ENCODE measurements around the gene NKPD1.

Gene NKPD1

DNA sequence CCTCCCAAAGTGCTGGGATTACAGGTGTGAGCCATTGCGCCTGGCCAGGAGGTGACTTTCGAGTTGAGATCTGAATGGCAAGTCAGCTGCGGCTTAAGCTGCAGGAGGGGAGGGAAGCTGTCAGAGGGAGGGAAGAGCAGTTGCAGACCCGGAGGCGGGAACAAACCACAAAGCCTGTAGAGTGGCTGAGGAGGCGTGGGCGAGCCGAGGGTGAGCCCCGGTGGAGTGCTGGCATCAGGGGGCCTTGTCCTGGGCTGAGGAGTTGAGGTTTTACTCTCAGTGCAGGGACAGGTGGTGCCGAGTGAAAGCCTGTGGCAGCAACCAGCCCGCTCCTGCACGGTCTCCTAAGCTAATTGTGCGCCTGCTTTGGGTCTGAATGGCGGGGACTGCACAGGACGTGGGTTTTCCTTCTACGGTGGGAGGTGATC, 43.6 kb downstream of the NKPD1 start:
- peak; percentile 31 for DNase-seq

DNA sequence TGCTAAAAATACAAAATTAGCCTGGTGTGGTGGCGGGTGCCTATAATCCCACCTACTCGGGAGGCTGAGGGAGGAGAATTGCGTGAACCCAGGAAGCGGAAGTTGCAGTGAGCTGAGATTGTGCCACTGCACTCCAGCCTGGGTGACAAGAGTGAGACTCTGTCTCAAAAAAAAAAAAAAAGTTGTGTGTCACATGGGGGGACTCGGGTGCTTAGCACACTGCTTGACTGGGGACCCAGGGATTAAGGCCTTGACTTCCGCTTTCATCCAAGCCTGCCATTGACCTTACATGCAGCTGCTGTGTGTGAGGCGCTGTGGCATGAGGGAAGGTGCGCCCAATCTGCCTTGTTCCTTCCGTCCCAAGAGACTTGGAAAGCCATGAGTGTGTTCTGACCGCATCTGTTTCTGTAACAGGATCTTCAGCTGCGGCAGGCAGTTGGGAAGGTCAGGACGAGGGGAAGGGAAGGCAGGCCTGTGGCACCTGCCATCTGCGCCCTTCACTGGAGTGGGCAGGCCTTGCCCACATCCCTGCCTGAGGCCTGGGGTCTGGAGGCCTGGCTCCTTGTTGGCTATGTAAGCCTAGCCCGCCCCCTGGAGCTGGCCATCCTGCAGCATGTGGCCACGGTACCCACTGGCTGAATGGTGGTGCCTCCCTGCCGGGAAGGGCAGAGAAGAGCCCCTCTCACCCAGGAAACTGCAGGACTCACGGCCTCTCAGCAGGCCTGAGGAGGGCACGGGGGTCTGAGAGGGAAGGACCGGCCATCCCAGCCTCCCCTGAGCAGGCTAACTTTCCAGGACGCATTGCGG, 44.8 kb downstream of the NKPD1 start:
- no peak for DNase-seq

DNA sequence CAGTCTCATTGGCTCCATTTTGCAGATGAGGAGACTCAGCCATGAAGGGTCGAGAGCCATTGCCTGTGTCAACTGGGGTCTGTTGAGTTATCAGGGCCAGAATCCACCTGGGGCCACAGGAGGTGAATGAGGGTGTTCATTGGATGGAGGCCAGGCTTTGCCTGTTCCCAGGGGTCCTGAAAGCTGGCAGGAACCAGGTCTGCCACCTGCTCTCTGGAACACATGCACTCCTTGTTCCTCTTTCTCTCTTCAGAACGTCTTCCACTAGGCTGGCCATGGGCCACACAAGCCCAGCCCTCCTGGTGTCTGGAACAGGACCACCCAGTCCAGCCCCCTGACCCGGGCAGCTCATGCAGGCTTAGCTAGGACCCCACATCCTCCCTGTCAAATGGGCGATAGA, 46.7 kb downstream of the NKPD1 start:
- DNase-seq = no peak

DNA sequence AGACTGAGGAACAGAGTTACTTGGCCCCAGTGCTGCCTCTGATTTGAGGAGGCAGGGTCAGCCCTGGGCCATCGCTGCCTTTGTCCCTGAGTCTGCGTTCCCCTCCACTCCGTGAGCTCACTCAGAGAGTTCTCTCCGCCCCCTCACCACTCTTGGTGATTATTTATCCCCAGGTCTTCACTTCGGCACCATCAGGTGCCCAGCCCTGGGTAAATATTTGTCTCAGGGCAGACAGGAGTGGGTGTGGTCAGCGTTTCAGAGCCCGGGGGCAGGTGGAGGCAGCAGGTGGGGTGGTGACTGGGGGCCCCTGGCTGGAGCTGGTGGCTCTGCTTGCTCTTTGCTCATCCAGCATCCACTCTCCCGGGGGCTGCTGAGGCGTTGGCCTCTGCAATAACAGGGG, 47.2 kb downstream of the NKPD1 start:
- no peak for DNase-seq

DNA sequence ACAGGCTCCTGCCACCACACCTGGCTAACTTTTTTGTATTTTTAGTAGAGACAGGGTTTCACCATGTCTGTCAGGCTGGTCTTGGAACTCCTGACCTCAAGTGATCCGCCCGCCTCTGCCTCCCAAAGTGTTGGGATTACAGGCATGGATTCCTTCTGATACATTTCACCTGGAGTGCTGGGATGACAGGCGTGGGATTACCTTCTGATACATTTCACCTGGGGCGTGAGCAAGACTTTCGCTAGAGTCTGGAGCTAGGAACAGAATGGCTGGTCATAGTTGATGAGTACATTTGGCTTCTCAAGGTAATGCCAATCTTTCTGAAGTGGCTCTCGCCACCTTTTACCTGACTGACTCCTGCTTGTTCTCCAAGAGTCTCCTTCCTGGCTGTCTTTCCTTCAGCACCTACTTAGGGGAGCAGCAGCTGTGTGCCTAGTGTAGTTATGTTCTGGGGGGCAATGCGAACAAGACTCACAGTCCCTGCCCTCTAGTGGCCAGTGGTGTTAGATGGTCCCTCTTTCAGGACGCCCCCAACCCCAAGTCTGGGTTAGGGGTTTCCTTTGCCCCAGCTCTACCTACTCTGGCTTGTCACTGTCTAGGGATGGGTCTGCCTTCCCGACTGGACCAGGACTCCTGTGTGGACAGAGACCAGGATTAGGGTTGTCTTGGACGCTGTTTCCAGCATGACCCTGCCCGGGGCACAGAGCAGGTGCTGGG, 48.5 kb downstream of the NKPD1 start:
- no peak for DNase-seq

All from central memory CD4-positive, alpha-beta T cell (primary cell).